Adrenal gland (tissue), 5 donors: ENCODE results near the gene TRIM63.

Source experiments
- CTCF ChIP-seq, 6 experiments: fragments of 450-650 bp in 4 of 6; fragments of 200-600 bp in 2 of 6; sonication (generic) in 1 of 6; IDR thresholded peaks; 1 replicate in 5 of 6; 2 replicates in 1 of 6; pipeline versions ENCODE4 v1.5.1 to v1.8.0; 2016 to 2021; ENCODE audit warnings: antibody characterized with exemption in 6 of 6, mild to moderate bottlenecking in 2 of 6, moderate library complexity in 1 of 6
- POLR2A ChIP-seq, 2 donors: fragments of 450-650 bp; IDR thresholded peaks; one replicate each; pipeline ENCODE4 v1.6.1; 2017; ENCODE audit warnings: antibody characterized with exemption in 2 of 2, mild to moderate bottlenecking in 2 of 2, moderate library complexity in 1 of 2
- donor health status: DM: no; HTN: no; CAD: no.

GRCh38 chr1:26067432-26067911 is at the start of gene TRIM63:
- TF ChIP-seq CTCF (IDR thresholded peaks at IDR 0.05) = no peak
- TF ChIP-seq POLR2A (IDR thresholded peaks at IDR 0.05) = no peak
